HCT116 (cell line): ENCODE results near the gene LACTB.

Experiments
- CEBPB ChIP-seq: IDR thresholded peaks from 2 replicates; pipeline ENCODE4 v1.6.1; 2012; ENCODE audit warnings: low read depth
- EZH2 ChIP-seq: fragments of 200-600 bp; sonication (generic); IDR thresholded peaks from 2 replicates; pipeline ENCODE4 v1.6.1; 2017; ENCODE audit warnings: antibody characterized with exemption, mixed run types
- SIN3A ChIP-seq: IDR thresholded peaks from 2 replicates; pipeline ENCODE4 v1.6.1; 2012; ENCODE audit warnings: low read depth
- TF ChIP-seq, protein P1 (sequence below): IDR thresholded peaks from 2 replicates; pipeline ENCODE4 v1.6.1; 2012; ENCODE audit warnings: low read depth
- TF ChIP-seq, protein P2 (sequence below), 3 experiments: fragments of 200-600 bp in 1 of 3; sonication (generic) in 1 of 3; IDR thresholded peaks in 2 of 3; conservative IDR thresholded peaks in 1 of 3; 2 replicates each; pipeline ENCODE4 v1.5.1; 2012 to 2017; ENCODE audit warnings: low read depth in 2 of 3, low read length in 2 of 3, antibody characterized with exemption in 1 of 3, borderline replicate concordance in 1 of 3, control low read depth in 1 of 3, mild to moderate bottlenecking in 1 of 3, mixed read lengths in 1 of 3, mixed run types in 1 of 3, moderate library complexity in 1 of 3; ENCODE audit not compliant: insufficient read depth in 1 of 3

DNA sequence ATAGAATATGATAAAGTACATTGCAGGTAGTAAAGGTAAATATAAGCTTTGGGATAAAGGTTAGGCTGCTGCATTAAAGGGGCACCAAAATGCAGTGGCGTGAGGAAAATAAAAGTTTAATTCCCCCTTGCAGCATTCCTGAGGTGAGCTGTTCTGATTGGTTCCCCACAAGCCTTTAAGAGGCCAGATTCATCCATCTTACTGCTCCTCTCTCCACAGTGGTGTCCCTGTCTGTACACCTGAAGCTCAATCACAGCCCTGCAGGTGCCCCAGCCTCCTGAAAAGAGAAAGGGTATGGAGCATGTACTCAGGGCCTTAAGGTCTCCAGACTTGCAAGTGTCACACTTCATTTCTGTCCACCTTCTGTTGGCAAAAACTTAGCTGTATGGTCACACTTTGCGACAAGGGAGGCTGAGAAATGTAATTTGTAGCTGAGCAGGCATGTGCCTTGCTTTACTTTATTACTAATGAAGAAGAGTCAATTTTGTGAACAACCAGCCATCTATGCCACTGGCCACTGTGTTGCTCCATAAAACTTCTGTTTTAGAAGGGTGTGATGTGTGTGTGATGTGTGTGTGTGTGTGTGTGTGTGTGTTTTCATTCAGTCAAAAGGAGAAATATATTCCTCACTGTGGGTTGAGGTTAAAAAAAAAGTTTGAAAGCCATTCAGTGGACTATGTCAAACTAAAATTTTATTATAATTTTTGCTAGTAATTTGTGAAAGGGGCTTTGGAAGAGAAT, 12.8 kb downstream of the LACTB start:
- TF ChIP-seq, protein P1, sequence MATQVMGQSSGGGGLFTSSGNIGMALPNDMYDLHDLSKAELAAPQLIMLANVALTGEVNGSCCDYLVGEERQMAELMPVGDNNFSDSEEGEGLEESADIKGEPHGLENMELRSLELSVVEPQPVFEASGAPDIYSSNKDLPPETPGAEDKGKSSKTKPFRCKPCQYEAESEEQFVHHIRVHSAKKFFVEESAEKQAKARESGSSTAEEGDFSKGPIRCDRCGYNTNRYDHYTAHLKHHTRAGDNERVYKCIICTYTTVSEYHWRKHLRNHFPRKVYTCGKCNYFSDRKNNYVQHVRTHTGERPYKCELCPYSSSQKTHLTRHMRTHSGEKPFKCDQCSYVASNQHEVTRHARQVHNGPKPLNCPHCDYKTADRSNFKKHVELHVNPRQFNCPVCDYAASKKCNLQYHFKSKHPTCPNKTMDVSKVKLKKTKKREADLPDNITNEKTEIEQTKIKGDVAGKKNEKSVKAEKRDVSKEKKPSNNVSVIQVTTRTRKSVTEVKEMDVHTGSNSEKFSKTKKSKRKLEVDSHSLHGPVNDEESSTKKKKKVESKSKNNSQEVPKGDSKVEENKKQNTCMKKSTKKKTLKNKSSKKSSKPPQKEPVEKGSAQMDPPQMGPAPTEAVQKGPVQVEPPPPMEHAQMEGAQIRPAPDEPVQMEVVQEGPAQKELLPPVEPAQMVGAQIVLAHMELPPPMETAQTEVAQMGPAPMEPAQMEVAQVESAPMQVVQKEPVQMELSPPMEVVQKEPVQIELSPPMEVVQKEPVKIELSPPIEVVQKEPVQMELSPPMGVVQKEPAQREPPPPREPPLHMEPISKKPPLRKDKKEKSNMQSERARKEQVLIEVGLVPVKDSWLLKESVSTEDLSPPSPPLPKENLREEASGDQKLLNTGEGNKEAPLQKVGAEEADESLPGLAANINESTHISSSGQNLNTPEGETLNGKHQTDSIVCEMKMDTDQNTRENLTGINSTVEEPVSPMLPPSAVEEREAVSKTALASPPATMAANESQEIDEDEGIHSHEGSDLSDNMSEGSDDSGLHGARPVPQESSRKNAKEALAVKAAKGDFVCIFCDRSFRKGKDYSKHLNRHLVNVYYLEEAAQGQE: no peak
- TF ChIP-seq, protein P2, sequence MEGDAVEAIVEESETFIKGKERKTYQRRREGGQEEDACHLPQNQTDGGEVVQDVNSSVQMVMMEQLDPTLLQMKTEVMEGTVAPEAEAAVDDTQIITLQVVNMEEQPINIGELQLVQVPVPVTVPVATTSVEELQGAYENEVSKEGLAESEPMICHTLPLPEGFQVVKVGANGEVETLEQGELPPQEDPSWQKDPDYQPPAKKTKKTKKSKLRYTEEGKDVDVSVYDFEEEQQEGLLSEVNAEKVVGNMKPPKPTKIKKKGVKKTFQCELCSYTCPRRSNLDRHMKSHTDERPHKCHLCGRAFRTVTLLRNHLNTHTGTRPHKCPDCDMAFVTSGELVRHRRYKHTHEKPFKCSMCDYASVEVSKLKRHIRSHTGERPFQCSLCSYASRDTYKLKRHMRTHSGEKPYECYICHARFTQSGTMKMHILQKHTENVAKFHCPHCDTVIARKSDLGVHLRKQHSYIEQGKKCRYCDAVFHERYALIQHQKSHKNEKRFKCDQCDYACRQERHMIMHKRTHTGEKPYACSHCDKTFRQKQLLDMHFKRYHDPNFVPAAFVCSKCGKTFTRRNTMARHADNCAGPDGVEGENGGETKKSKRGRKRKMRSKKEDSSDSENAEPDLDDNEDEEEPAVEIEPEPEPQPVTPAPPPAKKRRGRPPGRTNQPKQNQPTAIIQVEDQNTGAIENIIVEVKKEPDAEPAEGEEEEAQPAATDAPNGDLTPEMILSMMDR (IDR thresholded peaks at IDR 0.05 in 2 of 3, conservative IDR thresholded peaks at IDR 0.05 in 1 of 3; ENCODE audit: borderline replicate concordance in 1 of 3, insufficient read depth in 1 of 3, low read depth in 2 of 3, low read length in 2 of 3): no peak
- no peak for TF ChIP-seq CEBPB
- TF ChIP-seq SIN3A: no peak
- no peak for TF ChIP-seq EZH2
